Stimulated activated CD4-positive, alpha-beta T cell treated with anti-CD3 and anti-CD28 coated beads, Interleukin-1b, Interleukin-23, amount 100 ng/mL, for 1 hour (primary cell): ENCODE data around the gene PHYKPL.

Source experiments
- DNase-seq, 2 donors: peaks; one replicate each; pipeline ENCODE4 v3.0.0-alpha.2; 2020; ENCODE audit warnings: low read depth in 2 of 2

PHYKPL gene

DNA sequence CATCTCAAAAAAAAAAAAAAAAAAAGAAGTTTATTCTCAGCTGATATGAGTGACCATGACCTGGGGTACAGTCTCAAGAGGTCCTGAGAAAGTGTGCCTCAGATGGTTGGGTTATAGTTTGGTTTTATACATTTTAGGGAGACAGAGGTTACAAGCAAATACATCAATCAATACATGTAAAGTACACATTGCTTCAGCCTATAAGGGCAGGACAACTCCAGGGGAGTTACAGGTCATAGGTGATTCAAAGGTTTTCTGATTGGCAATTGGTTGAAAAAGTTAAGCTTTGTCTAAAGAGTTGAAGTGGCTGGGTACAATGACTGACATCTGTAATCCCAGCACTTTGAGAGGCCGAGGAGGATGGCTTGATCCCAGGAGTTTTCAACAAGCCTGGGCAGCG, 43.2 kb downstream of the PHYKPL start:
- DNase-seq = no peak

DNA sequence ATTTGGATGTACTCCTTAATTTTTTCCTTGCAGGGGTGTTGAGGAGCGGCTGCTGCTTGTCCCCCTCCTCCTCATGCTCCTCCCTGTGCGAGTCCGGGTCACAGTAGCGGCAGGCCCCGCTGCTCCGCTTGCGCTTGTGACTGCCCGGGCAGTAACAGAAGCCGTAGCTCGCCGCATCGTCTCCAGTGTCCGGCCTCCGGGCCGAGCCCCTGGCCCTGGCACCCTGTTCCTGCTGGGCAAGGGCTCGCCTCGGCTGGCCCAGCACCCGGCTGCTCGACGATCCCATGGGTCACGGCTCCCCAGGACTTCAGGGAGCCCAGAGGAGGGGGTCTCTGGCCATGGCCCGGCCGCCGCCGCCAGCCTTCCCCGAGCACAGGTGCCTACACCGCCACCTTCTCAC, 45.6 kb downstream of the PHYKPL start, which contains the start of gene GMCL2:
Gene GMCL2, minus strand, starts transcription at position 358 of the 400 bp plus-strand sequence. Its CDS starts 72 bp downstream, at position 286.
- DNase-seq = no peak

DNA sequence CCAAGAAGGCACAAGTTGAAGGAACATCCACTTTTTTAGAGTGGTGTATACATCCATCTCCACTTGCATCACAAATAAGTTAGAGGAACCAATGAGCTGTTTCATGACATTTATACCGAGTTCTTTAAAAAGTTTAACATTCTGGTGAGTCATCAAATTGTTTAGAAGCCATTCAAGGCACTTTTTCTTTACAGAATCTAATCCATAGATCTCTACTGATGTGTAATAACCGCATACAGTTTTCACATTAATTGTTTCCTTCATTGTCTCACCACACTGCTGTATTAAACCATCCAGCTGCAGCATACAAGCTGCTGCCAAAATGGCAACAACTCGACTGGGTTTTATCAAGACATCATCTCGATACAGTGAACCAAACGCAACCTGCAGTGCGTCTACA, 46.2 kb downstream of the PHYKPL start:
- no peak for DNase-seq

DNA sequence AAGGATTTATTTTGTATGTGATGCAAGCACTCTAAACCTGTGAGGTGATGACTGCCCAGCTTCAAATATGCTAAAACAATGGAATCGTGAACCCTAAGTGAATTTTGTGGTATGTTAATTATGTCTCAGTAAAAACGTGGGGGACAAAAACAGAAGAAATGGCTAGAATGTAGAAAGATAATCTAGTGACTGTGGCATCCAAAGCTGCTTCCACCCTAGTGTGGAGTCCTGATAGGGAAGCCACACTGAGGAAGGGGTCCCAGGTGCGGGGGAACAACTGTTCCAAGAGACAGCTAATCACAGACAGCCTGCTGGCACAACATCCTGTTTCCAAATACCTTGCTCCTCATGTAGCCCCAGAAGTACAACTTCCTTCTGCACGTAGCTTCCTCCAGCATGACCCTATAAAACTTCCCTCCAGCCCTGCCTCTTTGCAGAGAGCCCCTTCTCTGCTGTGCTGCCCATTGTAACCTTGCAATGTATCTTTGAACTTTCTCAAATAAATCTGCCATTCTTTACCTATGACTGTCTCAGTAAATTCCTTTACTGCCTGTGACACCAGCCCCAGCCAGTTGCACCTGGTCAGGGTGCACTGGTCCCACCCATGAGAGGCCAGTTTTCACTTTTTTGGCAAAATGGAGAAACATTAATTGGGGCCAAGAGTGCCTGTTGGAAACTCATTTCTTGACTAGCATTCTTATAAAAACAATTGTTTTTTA, 50.3 kb downstream of the PHYKPL start:
- DNase-seq = no peak

DNA sequence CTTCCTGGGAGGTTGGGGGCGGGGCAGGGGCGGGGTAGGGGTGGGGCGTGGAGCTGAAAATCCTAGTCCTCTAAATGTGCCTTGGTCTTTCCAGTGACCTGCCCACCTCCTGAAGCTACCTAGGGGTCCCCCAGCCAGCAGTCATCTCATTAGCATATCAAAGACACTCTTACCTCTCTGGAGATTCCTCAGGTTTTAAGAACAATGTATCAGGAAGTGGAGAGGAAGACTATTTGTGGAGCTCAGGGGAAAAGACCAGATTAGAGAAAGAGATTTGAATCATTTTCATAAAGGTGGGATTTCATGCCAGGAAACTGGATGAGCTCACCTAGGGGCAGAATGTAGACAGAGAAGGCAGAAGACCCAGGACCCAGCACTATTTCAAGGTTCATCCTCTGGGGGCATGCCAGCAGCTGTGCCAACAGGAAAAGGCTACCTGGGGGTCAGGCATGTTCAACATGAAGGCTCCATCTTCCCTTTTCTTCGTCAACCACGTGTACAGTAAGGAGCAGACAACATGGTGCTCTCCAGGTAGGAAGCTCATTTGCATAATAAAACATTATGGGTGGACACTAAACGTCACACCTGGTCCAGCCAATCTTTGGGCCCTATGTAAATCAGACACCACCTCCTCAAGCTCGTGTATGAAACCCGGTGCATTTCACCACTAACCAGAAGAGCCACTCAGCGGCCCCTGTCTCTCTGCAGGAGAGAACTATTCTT, 52.3 kb downstream of the PHYKPL start:
- no peak for DNase-seq

DNA sequence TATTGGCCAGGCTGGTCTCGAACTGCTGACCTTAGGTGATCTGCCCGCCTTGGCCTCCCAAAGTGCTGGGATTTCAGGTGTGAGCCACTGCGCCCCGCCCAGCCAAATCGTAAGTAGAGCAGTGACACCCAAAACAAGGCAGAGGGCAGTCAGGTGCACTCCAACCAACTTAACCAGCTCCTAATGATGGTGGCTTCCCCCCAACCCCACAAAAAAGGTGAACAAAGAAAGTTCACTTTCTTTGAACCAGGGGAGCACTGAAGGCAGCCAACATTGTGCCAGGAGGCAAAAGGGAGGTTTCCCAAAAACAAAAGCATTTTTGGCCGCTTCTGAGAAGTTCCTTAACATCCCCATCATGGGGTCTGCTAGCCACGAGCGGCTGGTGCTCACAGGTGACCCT, 55.0 kb downstream of the PHYKPL start:
- DNase-seq = no peak

DNA sequence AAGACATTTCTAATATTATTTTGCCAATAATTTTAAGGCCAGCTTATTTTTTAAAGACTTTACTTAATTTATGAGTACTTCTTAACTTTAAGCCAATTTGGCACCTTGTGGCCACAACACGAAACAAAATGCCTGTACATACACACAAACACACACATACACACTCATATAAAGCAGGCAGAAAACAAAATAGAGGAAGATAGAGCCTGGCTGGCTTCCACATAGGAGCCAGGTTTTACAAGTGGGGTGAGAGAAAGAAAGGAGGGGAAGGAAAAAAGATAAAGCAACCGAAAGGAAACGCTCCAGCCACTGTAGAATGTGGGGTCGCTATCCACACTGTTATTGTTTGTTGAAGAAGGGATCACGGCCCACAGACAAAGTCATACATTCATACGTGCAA, 55.8 kb downstream of the PHYKPL start:
- DNase-seq = no peak

DNA sequence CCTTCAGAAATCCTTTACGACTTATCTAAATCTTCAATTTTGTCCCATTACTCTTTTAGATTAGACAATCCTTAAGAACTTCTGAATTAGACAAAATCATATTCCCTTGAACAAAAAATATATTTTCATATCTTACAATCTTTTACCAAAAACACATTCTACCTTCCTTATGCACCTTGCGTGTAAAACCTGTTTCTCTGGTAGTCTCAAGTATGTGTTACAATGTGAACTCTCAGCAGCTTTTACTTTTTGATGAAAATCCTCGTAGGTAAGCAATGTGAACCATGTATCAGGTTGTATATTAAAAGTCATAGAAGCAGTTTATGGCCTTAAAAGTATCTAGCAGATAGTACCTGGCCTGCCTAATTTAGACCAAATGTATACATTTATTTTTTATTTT, 58.1 kb downstream of the PHYKPL start:
- DNase-seq = no peak

DNA sequence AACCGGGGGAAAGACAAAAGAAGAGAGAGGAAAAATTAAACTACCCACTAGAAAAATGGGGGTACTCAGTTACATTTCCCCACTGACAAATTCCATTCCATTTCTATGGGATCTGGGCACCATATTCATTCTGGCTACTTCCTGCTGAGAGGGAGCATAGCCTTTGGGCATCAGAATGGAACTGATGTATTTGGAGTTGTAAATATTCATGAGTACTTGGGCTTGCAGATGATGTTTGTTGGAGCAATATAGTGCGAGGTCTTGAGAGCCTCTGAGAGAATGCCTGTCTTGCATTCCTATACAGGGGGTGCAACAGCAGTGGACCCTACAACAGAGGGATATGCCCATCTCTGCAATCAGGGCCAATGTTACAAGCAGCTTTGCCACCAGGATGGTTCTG, 62.1 kb downstream of the PHYKPL start:
- no peak for DNase-seq

DNA sequence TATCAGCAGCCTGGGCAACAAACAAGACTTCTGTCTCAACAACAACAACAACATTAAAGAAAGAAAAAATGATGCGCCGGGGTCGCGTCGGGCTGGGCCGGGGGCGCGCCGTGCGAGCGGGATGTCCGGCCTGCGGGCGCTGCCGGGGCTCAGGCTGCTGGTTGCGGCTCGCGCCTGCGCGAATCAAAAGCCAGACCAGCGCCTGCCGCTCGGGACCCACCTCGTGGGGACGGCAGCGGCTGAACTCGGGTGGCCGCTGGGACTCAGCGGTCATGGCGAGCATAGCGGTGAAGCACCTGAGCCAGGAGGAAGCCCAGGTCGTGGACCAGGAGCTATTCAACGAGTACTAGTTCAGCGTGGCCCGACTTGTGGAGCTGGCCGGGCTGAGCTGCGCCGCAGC, 67.0 kb downstream of the PHYKPL start:
- no peak for DNase-seq

DNA sequence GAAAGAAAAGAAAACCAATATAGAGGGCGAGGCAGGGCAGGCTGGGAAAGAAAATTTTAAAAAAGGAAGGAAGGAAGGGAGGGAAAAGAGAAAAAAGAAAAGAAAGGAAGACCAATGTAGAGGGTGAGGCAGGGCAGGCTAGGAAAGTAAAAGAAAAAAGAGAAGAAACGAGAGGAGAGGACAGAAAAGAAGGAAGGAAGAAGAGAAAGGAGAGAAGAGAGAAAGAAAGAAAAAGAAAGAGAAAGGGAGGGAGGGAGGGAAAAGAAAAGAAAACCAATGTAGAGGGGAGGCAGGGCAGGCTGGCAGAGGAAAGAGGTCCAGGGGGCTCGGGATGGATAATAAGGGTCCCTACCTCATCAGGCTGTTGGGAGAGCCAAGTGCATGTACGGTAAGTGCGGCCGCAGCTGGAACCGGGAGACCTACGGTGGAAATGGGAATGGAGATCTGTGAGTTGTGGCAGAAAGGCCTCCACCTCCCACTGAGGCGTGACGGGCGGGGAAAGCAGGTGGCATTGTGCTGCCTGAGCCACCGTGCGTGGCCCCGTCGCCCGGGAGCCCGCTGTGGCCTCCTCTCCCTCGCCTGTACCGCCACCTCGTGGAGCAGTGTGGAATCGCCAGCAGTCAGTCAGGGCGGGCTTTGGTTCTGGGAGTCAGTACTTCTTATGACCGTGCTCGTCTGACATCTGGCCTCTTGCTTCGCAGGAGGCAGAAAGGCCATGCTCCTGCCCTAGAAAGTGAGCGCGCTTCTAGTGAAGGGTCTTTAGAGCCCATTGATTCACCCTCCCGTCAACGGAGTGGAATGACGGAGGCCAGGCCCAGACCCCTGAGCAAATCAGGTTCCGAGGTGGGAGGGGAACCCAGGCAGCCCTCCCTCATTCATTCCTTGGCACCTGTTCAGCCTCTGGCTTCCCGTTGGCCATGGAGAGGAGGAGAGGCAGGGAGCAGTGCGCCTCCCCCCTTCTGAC, 68.5 kb downstream of the PHYKPL start:
- peak; percentile 85 to 96 for DNase-seq

DNA sequence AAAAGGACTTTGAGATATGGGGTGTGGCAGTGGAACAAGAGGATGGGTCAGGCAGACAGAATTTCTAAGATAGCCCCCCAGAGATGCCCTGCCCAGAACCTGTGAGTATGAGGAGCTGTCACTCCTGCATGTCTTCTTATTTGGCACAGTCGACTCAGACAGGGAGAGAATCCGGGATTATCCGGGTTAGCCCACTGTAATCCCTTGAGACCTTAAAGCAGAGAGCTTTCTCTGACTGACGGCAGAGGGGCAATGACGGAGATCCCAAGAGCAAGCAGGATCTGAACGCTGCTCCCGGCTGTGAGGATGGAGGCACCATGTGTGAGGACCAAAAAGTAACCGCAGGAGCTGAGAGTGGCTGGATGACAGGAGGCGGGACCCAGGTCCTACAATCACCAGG, 70.1 kb downstream of the PHYKPL start:
- DNase-seq = no peak

DNA sequence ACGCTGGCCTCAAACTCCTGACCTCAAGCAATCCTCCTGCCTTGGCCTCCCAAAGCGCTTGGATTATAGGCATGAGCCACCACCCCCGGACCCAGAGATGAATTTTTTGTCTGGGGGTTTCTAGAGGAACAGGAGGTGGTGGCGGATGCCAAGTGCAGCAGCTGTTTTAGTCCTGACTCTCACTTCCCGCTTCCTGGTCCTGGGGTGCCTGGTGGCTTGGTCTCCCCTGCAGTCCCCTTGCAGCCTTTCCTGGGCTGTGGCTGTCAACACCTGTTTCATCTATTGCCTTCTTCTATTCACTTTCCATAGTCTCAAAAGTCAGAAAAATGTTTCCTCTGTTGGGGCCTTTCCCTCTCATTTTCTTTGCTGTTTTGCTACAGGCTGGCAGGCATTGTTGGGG, 72.4 kb downstream of the PHYKPL start:
- DNase-seq = no peak
